ENCODE results near the gene KIR2DL4. TPM values are rescaled to one million over a fixed set of nuclear protein-coding genes. Genes with fewer than 3 reads are reported as not detected.
"Not testable (repeated sequence)": the region's sequence is repeated elsewhere in the genome, so short reads cannot be mapped to it uniquely, and the experiment has no call there.

Gene KIR2DL4
- polyA plus RNA-seq (ENCODE audit: insufficient read length): not detected

DNA sequence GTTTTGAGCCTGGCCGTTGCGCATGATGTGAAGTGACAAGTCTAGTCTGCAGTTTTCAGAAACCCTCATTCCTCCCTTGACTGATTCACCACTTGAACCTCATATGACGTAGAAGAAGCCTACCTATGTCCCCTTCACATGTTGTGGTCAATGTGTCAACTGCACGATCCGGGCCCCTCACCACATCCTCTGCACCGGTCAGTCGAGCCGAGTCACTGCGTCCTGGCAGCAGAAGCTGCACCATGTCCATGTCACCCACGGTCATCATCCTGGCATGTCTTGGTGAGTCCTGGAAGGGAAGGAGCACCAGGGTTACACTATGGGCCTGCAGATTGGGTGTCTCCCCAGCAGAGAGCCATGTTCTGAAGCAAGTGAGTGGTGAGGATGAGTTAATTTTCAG is at the start of gene KIR2DL4:
KIR2DL4 (plus strand) TSS at position 201 of the 400 bp plus-strand sequence; CDS start at position 243, 42 bp downstream.
- no peak for DNase-seq

DNA sequence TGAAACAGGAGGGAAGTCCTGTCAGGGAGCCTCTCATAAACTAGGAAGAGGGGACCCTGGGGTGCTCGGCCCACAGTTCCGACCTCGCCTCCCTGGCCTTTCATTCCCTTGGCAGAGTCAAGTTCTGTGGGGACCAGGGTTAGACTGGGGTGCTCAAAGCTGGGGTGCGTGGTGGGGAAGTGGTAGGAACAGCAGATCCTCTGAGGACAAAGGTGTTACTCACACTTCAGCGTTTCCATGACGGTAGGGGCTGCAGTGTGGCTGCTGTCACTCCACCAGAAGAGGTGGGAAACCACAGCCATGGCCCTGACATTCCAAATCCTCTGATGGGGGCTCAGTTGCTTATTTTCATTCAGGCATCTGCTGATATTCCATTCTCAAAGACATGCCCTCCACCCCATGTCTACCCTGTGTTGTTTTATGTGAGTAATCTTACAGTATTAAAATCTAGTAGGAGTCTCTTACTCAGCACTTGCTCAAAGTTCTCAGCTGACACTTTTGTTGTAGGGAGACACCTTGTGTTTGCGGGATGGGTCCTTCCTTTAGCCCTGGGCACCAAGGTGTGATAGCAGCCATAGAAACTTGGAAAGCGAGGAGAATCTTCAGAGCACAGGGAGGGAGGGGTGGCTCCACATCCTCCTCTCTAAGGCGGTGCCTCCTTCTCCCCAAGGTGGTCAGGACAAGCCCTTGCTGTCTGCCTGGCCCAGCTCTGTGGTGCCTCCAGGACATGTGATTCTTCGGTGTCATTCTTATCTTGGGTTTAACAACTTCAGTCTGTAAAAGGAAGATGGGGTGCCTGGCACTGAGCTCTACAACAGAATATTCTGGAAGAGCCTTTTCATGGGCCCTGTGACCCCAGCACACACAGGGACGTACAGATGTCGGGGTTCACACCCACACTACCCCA is 47.0 kb upstream of the KIR2DL4 start:
- not testable (repeated sequence) for DNase-seq

DNA sequence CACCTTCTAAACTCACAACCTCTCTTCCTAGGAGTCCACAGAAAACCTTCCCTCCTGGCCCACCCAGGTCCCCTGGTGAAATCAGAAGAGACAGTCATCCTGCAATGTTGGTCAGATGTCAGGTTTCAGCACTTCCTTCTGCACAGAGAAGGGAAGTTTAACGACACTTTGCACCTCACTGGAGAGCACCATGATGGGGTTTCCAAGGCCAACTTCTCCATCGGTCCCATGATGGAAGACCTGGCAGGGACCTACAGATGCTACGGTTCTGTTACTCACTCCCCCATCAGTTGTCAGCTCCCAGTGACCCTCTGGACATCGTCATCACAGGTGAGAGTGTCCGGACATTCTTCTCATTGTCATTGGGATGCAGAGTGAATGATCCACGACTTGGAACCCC is 44.8 kb upstream of the KIR2DL4 start:
- peak; percentile 0 for DNase-seq

DNA sequence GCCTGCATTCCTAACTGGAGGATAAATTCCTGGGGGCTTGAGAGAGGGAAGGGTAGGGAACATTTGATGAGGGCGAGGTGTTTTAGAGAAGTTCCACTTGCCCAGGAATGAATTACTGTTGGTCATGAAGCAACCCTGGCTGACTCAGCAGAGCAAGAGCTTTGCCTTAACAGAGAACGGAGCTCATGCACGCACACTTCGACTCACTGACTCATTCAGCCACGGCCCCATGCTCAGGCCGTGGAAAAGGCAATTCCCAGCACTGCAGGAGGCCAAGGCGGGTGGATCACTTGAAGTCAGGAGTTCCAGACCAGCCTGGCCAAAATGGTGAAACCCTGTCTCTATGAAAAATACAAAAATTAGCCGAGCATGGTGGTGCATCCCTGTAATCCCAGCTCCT is 39.2 kb upstream of the KIR2DL4 start:
- not testable (repeated sequence) for DNase-seq

DNA sequence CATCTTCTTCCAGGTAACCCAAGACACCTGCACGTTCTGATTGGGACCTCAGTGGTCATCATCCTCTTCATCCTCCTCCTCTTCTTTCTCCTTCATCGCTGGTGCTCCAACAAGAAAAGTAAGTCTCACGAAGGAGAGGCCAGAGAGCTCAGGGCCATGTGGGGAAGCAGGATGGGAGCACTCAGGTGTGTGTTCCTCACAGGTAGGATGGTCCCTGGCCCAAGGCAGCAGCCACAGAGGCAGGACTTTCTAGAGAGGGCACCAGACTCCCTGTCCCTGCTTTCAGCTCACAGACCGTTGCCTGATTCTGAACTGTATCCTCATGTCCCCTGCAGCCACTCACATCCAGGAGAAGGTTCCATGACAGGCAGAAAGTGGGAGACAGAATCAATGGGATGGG is 36.9 kb upstream of the KIR2DL4 start:
- not testable (repeated sequence) for DNase-seq

DNA sequence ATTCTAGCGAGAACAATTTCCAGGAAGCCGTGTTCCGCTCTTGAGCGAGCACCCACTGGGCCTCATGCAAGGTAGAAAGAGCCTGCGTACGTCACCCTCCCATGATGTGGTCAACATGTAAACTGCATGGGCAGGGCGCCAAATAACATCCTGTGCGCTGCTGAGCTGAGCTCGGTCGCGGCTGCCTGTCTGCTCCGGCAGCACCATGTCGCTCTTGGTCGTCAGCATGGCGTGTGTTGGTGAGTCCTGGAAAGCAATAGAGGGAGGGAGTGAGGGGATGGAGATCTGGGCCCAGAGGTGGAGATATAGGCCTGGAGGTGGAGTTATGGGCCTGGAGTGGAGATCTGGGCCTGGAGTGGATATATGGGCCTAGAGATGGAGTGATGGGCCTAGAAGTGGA is 33.8 kb upstream of the KIR2DL4 start, which contains the start of gene KIR2DL1:
KIR2DL1 (plus strand) TSS at position 148 of the 400 bp plus-strand sequence; CDS start at position 206, 58 bp downstream.
- DNase-seq: not testable (repeated sequence)

DNA sequence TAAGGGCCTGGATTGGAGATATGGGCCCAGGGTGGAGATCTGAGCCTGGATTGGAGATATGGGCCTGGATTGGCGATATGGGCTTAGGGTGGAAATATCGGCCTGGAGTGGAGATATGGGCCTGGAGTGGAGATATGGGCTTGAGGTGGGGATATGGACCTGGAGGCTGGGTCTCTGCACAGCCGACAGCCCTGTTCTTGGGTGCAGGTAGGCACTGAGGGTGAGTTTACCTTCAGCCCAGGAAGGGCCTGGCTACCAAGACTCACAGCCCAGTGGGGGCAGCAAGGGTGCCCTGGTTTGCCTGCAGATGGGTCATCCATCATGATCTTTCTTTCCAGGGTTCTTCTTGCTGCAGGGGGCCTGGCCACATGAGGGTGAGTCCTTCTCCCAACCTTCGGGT is 32.9 kb upstream of the KIR2DL4 start:
- not testable (repeated sequence) for DNase-seq

DNA sequence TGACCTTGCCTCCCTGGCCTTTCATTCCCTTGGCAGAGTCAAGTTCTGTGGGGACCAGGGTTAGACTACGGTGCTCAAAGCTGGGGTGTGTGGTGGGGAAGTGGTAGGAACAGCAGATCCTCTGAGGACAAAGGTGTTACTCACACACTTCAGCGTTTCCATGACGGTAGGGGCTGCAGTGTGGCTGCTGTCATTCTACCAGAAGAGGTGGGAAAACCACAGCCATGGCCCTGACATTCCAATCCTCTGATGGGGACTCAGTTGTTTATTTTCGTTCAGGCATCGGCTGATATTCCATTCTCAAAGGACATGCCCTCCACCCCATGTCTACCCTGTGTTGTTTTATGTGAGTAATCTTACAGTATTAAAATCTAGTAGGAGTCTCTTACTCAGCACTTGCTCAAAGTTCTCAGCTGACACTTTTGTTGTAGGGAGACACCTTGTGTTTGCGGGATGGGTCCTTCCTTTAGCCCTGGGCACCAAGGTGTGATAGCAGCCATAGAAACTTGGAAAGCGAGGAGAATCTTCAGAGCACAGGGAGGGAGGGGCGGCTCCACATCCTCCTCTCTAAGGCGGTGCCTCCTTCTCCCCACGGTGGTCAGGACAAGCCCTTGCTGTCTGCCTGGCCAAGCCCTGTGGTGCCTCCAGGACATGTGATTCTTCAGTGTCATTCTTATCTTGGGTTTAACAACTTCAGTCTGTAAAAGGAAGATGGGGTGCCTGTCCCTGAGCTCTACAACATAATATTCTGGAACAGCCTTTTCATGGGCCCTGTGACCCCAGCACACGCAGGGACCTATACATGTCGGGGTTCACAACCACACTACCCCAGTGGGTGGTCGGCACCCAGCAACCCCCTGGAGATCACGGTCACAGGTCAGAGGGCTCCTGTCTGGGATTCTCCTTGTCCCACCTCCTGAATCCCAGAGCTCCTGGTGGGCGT is 32.1 kb upstream of the KIR2DL4 start:
- DNase-seq: not testable (repeated sequence)

DNA sequence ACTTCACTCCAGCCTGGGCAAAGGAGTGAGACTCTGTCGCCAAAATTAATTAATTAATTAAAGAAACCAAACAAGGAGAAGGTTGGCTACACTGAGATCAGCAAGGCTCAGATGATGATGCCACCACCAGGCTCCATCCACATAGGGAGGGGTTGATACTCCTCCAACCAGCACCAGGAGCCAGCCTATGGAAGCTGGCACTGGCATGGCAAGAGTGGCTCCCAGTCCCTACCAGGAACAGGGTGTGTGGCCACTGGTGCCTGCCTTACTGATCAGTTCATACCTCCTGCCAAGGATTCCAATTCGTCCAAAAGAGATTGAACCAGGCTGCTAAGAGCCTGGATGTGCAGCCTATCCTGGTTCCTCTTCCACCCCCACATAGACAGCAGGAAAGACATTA is 30.7 kb upstream of the KIR2DL4 start:
- DNase-seq: not testable (repeated sequence)

DNA sequence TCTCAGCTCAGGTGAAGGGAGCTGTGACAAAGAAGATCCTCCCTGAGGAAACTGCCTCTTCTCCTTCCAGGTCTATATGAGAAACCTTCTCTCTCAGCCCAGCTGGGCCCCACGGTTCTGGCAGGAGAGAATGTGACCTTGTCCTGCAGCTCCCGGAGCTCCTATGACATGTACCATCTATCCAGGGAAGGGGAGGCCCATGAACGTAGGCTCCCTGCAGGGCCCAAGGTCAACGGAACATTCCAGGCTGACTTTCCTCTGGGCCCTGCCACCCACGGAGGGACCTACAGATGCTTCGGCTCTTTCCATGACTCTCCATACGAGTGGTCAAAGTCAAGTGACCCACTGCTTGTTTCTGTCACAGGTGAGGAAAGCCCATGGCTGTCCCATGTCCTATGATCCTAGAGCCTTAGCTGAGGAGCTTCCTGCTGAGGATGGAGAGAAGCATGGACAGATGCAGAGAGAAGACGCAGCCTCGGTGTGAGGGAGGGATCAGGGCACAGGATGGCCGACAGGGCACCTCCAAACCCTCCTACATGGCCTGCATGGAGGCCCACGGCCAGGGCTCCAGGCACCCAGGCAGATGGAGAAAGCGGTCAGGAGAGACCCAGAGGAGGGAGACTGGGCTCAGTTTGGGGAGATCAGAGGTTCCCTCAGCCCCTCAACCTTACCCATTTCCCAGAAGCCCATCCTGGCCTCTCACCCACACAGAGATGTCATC is 28.2 kb upstream of the KIR2DL4 start:
- DNase-seq: not testable (repeated sequence)

DNA sequence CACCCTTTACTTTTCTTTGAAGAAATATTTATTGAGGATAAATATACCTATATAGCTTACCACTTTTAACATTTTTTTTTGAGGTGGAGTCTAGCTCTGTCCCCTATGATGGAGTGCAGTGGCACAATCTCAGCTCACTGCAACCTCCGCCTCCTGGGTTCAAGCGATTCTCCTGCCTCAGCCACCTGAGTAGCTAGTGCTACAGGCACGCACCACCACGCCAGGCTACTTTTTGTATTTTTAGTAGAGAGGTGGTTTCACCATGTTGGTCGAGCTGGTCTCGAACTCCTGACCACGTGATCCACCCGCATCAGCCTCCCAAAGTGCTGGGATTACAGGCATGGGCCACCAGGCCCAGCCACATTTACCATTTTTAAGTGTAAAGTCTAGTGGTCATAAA is 27.6 kb upstream of the KIR2DL4 start:
- not testable (repeated sequence) for DNase-seq

DNA sequence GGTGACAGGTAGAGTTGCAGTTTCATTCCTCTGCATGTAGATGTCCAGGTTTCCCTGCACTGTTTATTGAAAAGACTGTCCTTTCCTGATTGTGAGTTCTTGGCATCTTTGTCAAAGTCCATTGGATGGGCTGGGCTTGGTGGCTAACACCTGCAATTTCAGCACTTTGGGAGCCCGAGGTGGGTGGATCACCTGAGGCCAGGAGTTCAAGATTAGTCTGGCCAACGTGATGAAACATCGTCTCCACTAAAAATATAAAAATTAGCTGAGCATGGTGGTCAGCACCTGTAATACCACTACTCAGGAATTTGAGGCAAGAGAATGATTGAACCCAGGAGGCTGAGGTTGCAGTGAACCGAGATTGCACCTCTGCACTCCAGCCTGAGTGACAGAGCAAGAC is 25.6 kb upstream of the KIR2DL4 start:
- not testable (repeated sequence) for DNase-seq

DNA sequence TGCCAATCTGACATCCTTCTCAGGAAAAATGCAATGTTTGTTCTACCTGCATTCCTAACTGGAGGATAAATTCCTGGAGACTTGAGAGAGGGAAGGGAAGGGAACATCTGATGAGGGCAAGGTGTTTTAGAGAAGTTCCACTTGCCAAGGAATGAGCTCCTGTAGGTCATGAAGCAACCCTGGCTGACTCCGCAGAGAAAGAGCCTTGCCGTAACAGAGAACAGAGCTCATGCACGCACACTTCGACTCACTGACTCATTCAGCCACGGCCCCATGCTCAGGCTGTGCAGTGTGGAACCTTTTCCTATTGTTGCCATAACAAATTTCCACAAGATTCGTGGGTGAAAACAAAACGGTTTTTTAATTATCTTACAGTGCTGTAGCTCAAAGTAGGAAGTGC is 24.5 kb upstream of the KIR2DL4 start:
- not testable (repeated sequence) for DNase-seq

DNA sequence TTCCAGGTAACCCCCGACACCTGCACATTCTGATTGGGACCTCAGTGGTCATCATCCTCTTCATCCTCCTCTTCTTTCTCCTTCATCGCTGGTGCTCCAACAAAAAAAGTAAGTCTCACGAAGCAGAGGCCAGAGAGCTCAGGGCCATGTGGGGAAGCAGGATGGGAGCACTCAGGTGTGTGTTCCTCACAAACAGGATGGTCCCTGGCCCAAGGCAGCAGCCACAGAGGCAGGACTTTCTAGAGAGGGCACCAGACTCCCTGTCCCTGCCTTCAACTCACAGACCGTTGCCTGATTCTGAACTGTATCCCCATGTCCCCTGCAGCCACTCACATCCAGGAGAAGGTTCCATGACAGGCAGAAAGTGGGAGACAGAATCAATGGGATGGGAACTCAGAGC is 20.5 kb upstream of the KIR2DL4 start:
- DNase-seq: not testable (repeated sequence)

DNA sequence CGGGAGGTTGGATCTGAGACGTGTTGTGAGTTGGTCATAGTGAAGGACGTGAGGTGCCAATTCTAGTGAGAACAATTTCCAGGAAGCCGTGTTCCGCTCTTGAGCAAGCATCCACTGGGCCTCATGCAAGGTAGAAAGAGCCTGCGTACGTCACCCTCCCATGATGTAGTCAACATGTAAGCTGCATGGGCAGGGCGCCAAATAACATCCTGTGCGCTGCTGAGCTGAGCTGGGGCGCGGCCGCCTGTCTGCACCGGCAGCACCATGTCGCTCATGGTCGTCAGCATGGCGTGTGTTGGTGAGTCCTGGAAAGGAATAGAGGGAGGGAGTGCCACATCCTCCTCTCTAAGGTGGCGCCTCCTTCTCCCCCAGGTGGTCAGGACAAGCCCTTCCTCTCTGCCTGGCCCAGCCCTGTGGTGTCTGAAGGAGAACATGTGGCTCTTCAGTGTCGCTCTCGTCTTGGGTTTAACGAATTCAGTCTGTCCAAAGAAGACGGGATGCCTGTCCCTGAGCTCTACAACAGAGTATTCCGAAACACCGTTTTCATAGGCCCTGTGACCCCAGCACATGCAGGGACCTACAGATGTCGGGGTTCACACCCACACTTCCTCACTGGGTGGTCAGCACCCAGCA is 17.2 kb upstream of the KIR2DL4 start:
- not testable (repeated sequence) for DNase-seq

DNA sequence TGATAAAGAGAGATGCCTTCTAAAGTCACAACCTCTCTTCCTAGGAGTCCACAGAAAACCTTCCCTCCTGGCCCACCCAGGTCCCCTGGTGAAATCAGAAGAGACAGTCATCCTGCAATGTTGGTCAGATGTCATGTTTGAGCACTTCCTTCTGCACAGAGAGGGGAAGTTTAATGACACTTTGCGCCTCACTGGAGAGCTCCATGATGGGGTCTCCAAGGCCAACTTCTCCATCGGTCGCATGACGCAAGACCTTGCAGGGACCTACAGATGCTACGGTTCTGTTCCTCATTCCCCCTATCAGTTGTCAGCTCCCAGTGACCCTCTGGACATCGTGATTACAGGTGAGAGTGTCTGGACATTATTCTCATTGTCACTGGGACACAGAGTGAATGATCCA is 15.3 kb upstream of the KIR2DL4 start:
- not testable (repeated sequence) for DNase-seq

DNA sequence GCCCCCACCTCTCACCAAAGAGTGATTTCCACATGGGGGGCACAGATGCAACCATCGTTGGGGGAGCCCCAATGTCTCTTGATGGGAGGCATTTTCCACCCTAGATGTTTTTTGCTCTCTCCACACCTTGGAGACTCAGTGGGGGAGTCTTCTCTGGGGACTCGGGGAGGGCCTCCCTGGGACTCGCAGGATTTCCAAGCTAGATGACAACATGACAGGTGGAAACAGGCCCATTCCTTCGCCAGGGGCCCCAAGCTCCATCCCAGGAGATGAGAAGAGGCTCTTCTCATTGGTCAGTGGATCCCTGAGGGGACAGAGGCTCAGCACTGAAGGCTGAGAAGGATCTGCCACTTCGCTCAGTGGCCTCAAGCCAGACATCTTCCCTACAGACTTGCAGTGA is 12.7 kb upstream of the KIR2DL4 start:
- no peak for DNase-seq

DNA sequence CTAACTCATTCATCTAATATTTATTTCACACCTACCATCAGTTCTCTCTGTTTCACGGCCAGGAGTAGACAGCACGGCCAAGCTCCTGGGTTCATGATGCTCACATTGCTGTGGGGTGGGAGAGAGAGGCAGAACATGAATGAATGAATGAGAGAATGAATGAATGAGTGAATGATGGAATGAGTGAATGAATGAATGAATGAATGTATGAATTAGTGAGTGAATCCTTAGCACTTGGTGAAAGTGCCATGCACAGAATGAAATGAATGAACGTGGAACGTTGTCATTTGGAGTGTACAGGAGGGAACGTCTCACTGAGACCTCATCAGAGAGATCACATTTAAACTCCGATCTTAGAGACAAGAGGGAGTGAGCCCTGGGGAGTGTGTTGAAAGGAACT is 11.9 kb upstream of the KIR2DL4 start:
- no peak for DNase-seq

DNA sequence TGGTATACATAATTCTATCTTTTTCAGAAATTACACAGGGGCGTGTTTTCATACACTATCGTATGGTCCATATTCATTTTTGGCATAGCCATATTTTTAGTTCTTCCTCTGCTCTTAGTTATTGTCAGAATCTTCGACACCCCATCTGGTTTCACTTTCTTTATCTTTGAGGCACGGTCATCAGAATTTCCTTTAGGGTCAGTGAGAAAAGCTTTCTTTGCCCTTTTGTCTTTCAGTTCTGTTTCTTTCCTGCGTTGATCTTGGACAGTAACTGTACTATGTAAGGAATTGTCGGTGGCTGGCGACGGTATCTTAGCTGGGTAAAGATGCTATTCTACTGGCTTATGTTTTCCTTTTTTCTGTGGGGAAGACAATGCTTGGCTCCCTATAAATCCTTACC is 10.6 kb upstream of the KIR2DL4 start:
- DNase-seq: no peak

DNA sequence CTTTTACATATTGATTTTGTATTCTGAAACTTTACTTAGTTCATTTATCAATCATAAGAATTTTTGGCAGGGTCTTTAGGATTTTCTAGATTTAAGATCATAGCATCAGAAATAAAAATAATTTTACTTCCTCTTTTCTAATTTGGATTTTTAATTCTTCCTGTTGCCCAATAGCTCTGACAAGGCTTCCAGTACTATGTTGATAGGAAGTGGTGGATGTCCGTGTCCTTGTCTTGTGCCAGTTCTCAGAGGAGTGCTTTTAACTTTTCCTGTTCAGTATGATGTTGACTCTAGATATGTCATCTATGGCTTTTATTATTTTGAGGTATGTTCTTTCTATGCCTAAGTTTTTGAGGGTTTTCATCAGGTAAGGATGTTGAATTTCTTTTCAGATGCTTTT is 7.7 kb upstream of the KIR2DL4 start:
- no peak for DNase-seq

DNA sequence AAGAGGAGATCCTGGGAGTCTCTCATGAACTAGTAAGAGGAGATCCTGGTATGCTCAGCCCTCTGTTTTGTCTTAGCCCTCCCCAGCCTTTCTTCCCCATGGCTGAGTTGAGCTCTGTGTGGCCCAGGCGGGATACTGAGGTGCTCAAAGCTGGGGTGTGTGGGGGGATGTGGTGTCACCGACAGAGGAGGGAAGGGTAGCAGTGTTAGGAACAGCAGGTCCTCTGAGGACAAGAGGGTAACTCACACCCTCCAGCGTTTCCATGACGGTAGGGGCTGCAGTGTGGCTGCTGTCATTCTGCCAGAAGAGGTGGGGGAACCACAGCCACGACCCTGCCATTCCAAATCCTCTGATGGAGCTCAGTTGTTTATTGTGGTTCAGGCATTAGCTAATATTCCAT is 691 bp downstream of the KIR2DL4 start:
- DNase-seq: no peak

DNA sequence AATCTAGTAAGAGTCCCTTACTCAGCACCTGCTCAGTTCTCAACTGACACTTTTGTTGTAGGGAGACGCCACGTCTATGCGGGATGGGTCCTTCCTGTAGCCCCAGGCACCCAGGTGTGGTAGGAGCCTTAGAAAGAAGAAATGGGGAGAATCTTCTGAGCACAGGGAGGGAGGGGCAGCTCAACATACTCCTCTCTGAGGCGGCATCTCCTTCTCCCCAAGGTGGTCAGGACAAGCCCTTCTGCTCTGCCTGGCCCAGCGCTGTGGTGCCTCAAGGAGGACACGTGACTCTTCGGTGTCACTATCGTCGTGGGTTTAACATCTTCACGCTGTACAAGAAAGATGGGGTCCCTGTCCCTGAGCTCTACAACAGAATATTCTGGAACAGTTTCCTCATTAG is 1.2 kb downstream of the KIR2DL4 start:
- no peak for DNase-seq

All from hindlimb muscle (tissue), 1 donor.